ENCODE data around the gene GNB1. TPM values are rescaled to one million over a fixed set of nuclear protein-coding genes. Genes with fewer than 3 reads are reported as not detected.

GNB1 gene
- total RNA-seq, 3 donors from 2014 or later (not counting 1 experiment from before 2014, with no cell fraction given) = 285 to 304 (median 289) TPM

- no peak for ATAC-seq
- H3K4me3 Mint-ChIP-seq = peak overlapping the region; percentile 70
- peak overlapping the region; percentile 99 for H3K27ac ChIP-seq (ENCODE audit: low read length)
- peaks cover 49% of the 10 kb centered on the region for H3K4me1 ChIP-seq (ENCODE audit: control insufficient read depth, insufficient read depth, low read length)
- intact Hi-C loops (cut with micrococcal nuclease) = loop anchor here (5.0 kb wide), 1 partner anchor 104 kb away; no protein-coding TSS in a partner anchor
- H3K36me3 Mint-ChIP-seq = no peaks in the 10 kb centered on the region
- H3K27ac Mint-ChIP-seq = peak overlapping the region; percentile 96 to 97
- 76% methylated on average over 8 of the region's 8 CpGs for WGBS (ENCODE audit: insufficient coverage)
- no peaks in the 10 kb centered on the region for H3K9me3 ChIP-seq (ENCODE audit: control insufficient read depth, insufficient read depth, low read length)
- no peak overlapping the region for H3K4me3 ChIP-seq (ENCODE audit: low read length)
- peaks cover 36 to 41% of the 10 kb centered on the region in 2 donors for H3K4me1 Mint-ChIP-seq
- DNase-seq = no peak
- TF ChIP-seq CTCF (IDR thresholded peaks at IDR 0.05) = no peak
- peaks cover 38% of the 10 kb centered on the region for H3K36me3 ChIP-seq (ENCODE audit: control insufficient read depth, insufficient read depth, low read length)
- H3K27me3 Mint-ChIP-seq (ENCODE audit: low read depth in 2 of 2) = no peaks in the 10 kb centered on the region
- H3K9me3 Mint-ChIP-seq = no peaks in the 10 kb centered on the region
- no peaks in the 10 kb centered on the region for H3K27me3 ChIP-seq (ENCODE audit: control insufficient read depth, insufficient read depth, low read length)
Observed at GRCh38 chr1:1783320-1783719, 107.6 kb downstream of the GNB1 start.

GRCh38 chr1:1782399-1783221 lies 108.3 kb downstream of the GNB1 start:
- Mint-ChIP-seq H3K27me3 (ENCODE audit: low read depth in 2 of 2) (no peaks in the 10 kb centered on the region), H3K27ac (peak overlapping the region; percentile 96 to 97), H3K4me1 (peaks cover 37 to 43% of the 10 kb centered on the region in 2 donors), H3K9me3 (no peaks in the 10 kb centered on the region), H3K4me3 (peak overlapping the region; percentile 70), H3K36me3 (no peaks in the 10 kb centered on the region)
- Histone ChIP-seq H3K27ac (ENCODE audit: low read length) (peak overlapping the region; percentile 99), H3K9me3 (ENCODE audit: control insufficient read depth, insufficient read depth, low read length) (no peaks in the 10 kb centered on the region), H3K4me3 (ENCODE audit: low read length) (peak overlapping the region; percentile 19), H3K4me1 (ENCODE audit: control insufficient read depth, insufficient read depth, low read length) (peaks cover 52% of the 10 kb centered on the region), H3K36me3 (ENCODE audit: control insufficient read depth, insufficient read depth, low read length) (peaks cover 31% of the 10 kb centered on the region), H3K27me3 (ENCODE audit: control insufficient read depth, insufficient read depth, low read length) (no peaks in the 10 kb centered on the region)
- ATAC-seq (peak in 1 of 3 donors; percentile 3), DNase-seq (peak; percentile 31 to 55)
- 11% methylated on average over 36 of the region's 36 CpGs for WGBS (ENCODE audit: insufficient coverage)
- intact Hi-C loops (cut with micrococcal nuclease) = loop anchor here (5.0 kb wide), 1 partner anchor 105 kb away; no protein-coding TSS in a partner anchor
- TF ChIP-seq CTCF (IDR thresholded peaks at IDR 0.05) = no peak

GRCh38 chr1:1781526-1781903 lies 109.4 kb downstream of the GNB1 start:
- H3K27ac ChIP-seq (ENCODE audit: low read length) = peak overlapping the region; percentile 99

More at GRCh38 chr1:1781526-1781903, 109.4 kb downstream of the GNB1 start:
- Mint-ChIP-seq H3K36me3 (no peaks in the 10 kb centered on the region), H3K9me3 (no peaks in the 10 kb centered on the region), H3K27ac (peak overlapping the region; percentile 96 to 97), H3K27me3 (ENCODE audit: low read depth in 2 of 2) (no peaks in the 10 kb centered on the region), H3K4me1 (peaks cover 46 to 52% of the 10 kb centered on the region in 2 donors), H3K4me3 (peak overlapping the region; percentile 87)
- TF ChIP-seq CTCF (IDR thresholded peaks at IDR 0.05) = no peak
- H3K4me1 ChIP-seq (ENCODE audit: control insufficient read depth, insufficient read depth, low read length) = peaks cover 55% of the 10 kb centered on the region
- H3K27me3 ChIP-seq (ENCODE audit: control insufficient read depth, insufficient read depth, low read length) = no peaks in the 10 kb centered on the region
- H3K36me3 ChIP-seq (ENCODE audit: control insufficient read depth, insufficient read depth, low read length) = peaks cover 20% of the 10 kb centered on the region
- ATAC-seq (no peak), DNase-seq (peak in 1 of 2 donors; percentile 24)
- no peaks in the 10 kb centered on the region for H3K9me3 ChIP-seq (ENCODE audit: control insufficient read depth, insufficient read depth, low read length)
- H3K4me3 ChIP-seq (ENCODE audit: low read length) = no peak overlapping the region
- intact Hi-C loops (cut with micrococcal nuclease) = loop anchor here (5.0 kb wide), 1 partner anchor 106 kb away; no protein-coding TSS in a partner anchor
- WGBS (ENCODE audit: insufficient coverage) = 88% methylated on average over 7 of the region's 7 CpGs

Data from natural killer cell (primary cell).